Smooth muscle cell (in vitro differentiated cells): ENCODE data around the gene SLFNL1. TPM values are rescaled to one million over a fixed set of nuclear protein-coding genes. Genes with fewer than 3 reads are reported as not detected.

Source experiments
- DNase-seq: peaks from one replicate; lab custom pipeline; 2025; ENCODE audit not compliant: unreplicated experiment; lab: John Stamatoyannopoulos, UW
- H2AFZ ChIP-seq: fragments of 200-600 bp; sonication (generic); 2 replicates; pipeline ENCODE4 v1.6.0; 2016; ENCODE audit warnings: antibody characterized with exemption, low read depth, mild to moderate bottlenecking
- H3F3A ChIP-seq: fragments of 200-600 bp; sonication (generic); 2 replicates; pipeline ENCODE4 v1.6.0; 2017; ENCODE audit warnings: antibody characterized with exemption, low read depth
- H3K27ac ChIP-seq: fragments of 200-600 bp; sonication (generic); 2 replicates; pipeline ENCODE4 v1.5.1; 2016; ENCODE audit warnings: low read depth, mild to moderate bottlenecking
- H3K27me3 ChIP-seq: fragments of 200-600 bp; sonication (generic); 2 replicates; pipeline ENCODE4 v1.6.1; 2016; ENCODE audit warnings: low read depth, mild to moderate bottlenecking
- H3K36me3 ChIP-seq: fragments of 200-600 bp; sonication (generic); 2 replicates; pipeline ENCODE4 v1.5.1; 2016; ENCODE audit warnings: low read depth
- H3K4me1 ChIP-seq: fragments of 200-600 bp; sonication (generic); 2 replicates; pipeline ENCODE4 v1.5.1; 2016; ENCODE audit warnings: low read depth
- H3K4me2 ChIP-seq: fragments of 200-600 bp; sonication (generic); 2 replicates; pipeline ENCODE4 v1.6.0; 2016; ENCODE audit warnings: mild to moderate bottlenecking
- H3K4me3 ChIP-seq: fragments of 200-600 bp; sonication (generic); 2 replicates; pipeline ENCODE4 v1.5.1; 2016; ENCODE audit warnings: mild to moderate bottlenecking
- H3K79me2 ChIP-seq: fragments of 200-600 bp; sonication (generic); 2 replicates; pipeline ENCODE4 v1.6.0; 2016; ENCODE audit warnings: low read depth, mild to moderate bottlenecking
- H3K9ac ChIP-seq: fragments of 200-600 bp; sonication (generic); 2 replicates; pipeline ENCODE4 v1.6.0; 2016; ENCODE audit warnings: low read depth
- H3K9me3 ChIP-seq: fragments of 200-600 bp; sonication (generic); replicated peaks from 2 replicates; pipeline ENCODE4 v1.5.1; 2016; ENCODE audit warnings: low read depth
- H4K20me1 ChIP-seq: fragments of 200-600 bp; sonication (generic); 2 replicates; pipeline ENCODE4 v1.6.0; 2016; ENCODE audit warnings: low read depth
- WGBS: methylation state at CpG from one replicate; pipeline ENCODE4 v1.1.7; 2016; ENCODE audit warnings: low lambda C conversion rate; 5-methylcytosine and 5-hydroxymethylcytosine counted together
- polyA plus RNA-seq: library from polyadenylated mRNA; unstranded; fragments of >200 nt; fragmentation: Nextera tagmentation; extraction: Ambion mirVana; gene quantifications from 2 replicates; pipeline ENCODE4 v1.2.1, GENCODE V29; 2016
- total RNA-seq: library from RNA; depleted of rRNA; stranded (reverse); fragments of >200 nt; gene quantifications from 2 replicates; pipeline ENCODE4 v1.2.3, GENCODE V29; 2014
- TF ChIP-seq, protein P1 (sequence below): fragments of 200-600 bp; sonication (generic); IDR thresholded peaks from 2 replicates; pipeline ENCODE4 v1.5.1; 2017; ENCODE audit warnings: borderline replicate concordance, mild to moderate bottlenecking, antibody characterized with exemption; ENCODE audit not compliant: insufficient read depth, poor library complexity, severe bottlenecking

Gene SLFNL1
- total and polyA plus RNA-seq, 2 experiments from 2014 or later: 0.22 to 0.58 TPM

DNA sequence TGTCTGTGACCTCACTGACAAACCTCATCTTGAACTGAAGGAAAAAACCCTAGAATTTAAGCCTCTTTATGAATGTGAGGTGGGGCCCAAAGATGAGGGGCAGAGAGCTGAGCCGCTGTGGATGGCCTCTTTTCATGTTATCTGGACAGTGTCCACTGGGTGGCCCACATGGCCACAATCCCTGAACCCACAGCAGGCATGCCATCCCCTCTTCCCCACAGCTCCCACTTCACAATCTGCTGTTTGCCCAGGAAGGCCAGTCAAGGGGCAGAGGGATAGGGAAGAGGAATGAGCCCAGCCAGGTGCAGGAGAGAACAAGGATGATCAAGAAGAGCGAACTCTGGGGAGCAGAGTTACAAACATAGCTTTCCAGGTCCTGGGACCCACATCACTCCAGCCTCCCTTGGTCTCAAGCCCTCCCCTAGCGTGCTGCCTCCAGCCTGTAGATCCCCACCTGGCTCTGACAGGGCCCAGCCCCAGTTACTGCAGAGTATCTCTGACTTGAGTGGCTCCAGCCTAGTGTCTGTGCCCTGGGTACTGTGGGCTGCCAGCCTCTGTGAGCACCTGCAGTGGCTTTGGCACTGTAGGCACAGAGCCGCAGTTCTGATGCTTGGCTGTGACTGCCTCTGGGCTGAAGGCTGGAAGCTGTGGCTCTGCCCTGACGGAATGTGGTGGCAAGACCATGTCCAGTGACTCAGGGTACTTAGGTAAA lies 1.9 kb upstream of the SLFNL1 start:
- Histone ChIP-seq H3K9me3 (no peaks in the 10 kb centered on the region), H3K9ac (no peak overlapping the region), H3F3A (peaks cover 4% of the 10 kb centered on the region), H3K79me2 (no peaks in the 10 kb centered on the region), H3K4me2 (no peak overlapping the region), H3K27me3 (no peaks in the 10 kb centered on the region), H3K4me3 (no peak overlapping the region), H4K20me1 (no peaks in the 10 kb centered on the region), H2AFZ (no peak overlapping the region), H3K36me3 (no peaks in the 10 kb centered on the region), H3K27ac (no peak overlapping the region), H3K4me1 (no peaks in the 10 kb centered on the region)
- 91% methylated on average over 5 of the region's 5 CpGs for WGBS
- TF ChIP-seq, protein P1, sequence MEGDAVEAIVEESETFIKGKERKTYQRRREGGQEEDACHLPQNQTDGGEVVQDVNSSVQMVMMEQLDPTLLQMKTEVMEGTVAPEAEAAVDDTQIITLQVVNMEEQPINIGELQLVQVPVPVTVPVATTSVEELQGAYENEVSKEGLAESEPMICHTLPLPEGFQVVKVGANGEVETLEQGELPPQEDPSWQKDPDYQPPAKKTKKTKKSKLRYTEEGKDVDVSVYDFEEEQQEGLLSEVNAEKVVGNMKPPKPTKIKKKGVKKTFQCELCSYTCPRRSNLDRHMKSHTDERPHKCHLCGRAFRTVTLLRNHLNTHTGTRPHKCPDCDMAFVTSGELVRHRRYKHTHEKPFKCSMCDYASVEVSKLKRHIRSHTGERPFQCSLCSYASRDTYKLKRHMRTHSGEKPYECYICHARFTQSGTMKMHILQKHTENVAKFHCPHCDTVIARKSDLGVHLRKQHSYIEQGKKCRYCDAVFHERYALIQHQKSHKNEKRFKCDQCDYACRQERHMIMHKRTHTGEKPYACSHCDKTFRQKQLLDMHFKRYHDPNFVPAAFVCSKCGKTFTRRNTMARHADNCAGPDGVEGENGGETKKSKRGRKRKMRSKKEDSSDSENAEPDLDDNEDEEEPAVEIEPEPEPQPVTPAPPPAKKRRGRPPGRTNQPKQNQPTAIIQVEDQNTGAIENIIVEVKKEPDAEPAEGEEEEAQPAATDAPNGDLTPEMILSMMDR: peak; percentile 10
- no peak for DNase-seq

DNA sequence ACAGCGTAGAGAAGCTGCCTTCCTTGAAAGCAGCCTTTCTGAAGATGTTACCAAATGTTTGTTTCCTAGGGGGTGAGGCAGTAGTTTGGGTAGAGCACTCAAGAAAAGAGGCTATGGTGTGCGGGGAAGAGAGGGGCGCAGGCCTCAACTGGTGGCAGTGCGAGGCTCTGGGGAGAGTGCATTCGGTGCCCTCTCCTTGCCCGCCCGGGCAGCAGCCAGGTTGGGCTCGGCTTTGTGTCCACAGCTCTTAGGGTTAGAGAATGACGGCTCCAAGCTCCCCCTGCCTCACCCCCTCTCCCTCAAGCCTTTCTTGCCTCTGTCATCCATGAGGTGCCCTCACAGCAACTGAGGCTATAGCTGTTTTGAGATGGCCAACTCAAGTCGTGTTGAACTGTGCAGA lies 899 bp upstream of the SLFNL1 start:
- Histone ChIP-seq H3K27ac (no peak overlapping the region), H3K9me3 (no peaks in the 10 kb centered on the region), H3K4me2 (no peak overlapping the region), H3K27me3 (no peaks in the 10 kb centered on the region), H3K9ac (no peak overlapping the region), H3K4me1 (no peaks in the 10 kb centered on the region), H3K36me3 (no peaks in the 10 kb centered on the region), H4K20me1 (no peaks in the 10 kb centered on the region), H2AFZ (no peak overlapping the region), H3F3A (peaks cover 4% of the 10 kb centered on the region), H3K79me2 (no peaks in the 10 kb centered on the region), H3K4me3 (no peak overlapping the region)
- WGBS: 94% methylated on average over 10 of the region's 10 CpGs
- DNase-seq: no peak
- TF ChIP-seq, protein P1: no peak

DNA sequence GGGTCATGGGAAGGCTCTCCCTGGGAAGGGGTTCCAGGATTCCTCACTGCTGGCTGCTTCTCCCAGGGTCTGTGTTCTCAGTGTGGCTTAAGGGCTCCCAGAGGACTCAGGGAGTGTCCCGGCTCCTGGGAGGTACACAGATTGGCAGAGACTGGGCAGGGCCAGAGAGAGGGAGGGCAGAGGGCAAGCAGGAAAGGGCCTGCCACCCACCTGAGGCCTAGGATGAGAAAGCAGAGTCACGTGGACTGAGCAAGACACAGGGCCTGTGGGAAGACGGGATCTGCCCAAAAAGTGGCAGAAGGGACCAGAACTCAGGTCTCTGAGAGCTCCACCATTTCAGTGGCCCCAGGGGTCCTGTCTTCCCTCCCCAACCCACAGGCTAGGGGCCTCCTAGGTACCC lies 871 bp downstream of the SLFNL1 start:
- peaks cover 4% of the 10 kb centered on the region for H3F3A ChIP-seq
- TF ChIP-seq, protein P1: no peak
- H3K9me3 ChIP-seq: no peaks in the 10 kb centered on the region
- H3K4me2 ChIP-seq: no peak overlapping the region
- no peak overlapping the region for H3K4me3 ChIP-seq
- 65% methylated on average over 3 of the region's 3 CpGs for WGBS
- no peak overlapping the region for H2AFZ ChIP-seq
- no peaks in the 10 kb centered on the region for H3K4me1 ChIP-seq
- DNase-seq: no peak
- H3K9ac ChIP-seq: no peak overlapping the region
- no peaks in the 10 kb centered on the region for H3K36me3 ChIP-seq
- H3K27ac ChIP-seq: no peak overlapping the region
- H4K20me1 ChIP-seq: no peaks in the 10 kb centered on the region
- H3K79me2 ChIP-seq: no peaks in the 10 kb centered on the region
- no peaks in the 10 kb centered on the region for H3K27me3 ChIP-seq

DNA sequence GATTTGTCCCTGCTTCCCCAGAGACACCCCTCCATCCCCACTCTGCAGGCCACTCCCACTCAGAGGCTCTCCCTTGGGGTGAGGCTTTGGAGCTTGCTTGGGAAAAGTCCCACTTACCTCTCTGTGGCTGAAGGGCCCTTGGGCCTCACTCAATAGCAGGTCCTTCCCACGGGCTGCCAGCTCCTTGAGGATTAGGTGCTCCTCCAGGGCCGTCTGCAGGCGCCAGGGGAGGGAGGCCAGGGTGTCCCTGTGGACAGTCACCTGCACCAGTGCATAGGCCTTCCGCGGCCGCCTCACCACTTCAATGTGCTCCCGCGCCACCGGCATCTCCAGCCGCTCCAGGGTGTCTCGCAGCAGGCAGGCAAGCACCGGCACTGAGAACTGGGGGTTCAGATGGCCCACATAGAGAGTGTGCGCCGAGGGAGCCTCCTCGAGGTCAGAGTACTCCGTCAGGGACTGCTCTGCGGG lies 1.4 kb downstream of the SLFNL1 start:
- no peaks in the 10 kb centered on the region for H3K36me3 ChIP-seq

More for the DNA sequence above, 1.4 kb downstream of the SLFNL1 start:
- H2AFZ ChIP-seq: no peak overlapping the region
- no peak for DNase-seq
- H4K20me1 ChIP-seq: no peaks in the 10 kb centered on the region
- no peaks in the 10 kb centered on the region for H3K9me3 ChIP-seq
- no peaks in the 10 kb centered on the region for H3K27me3 ChIP-seq
- no peak overlapping the region for H3K4me3 ChIP-seq
- no peak overlapping the region for H3K9ac ChIP-seq
- H3K79me2 ChIP-seq: no peaks in the 10 kb centered on the region
- no peak overlapping the region for H3K27ac ChIP-seq
- no peak overlapping the region for H3K4me2 ChIP-seq
- 94% methylated on average over 17 of the region's 17 CpGs for WGBS
- TF ChIP-seq, protein P1: no peak
- no peaks in the 10 kb centered on the region for H3K4me1 ChIP-seq
- H3F3A ChIP-seq: peaks cover 4% of the 10 kb centered on the region
